Breast epithelium (tissue), 4 donors: ENCODE measurements around the gene OR6C6. TPM values are rescaled to one million over a fixed set of nuclear protein-coding genes. Genes with fewer than 3 reads are reported as not detected.
"Not testable (repeated sequence)": the region's sequence is repeated elsewhere in the genome, so short reads cannot be mapped to it uniquely, and the experiment has no call there.

ENCODE experiments used
- DNase-seq, 2 donors: peaks; one replicate each; pipeline ENCODE4 v3.0.0-alpha.2; 2019; ENCODE audit warnings: low spot score in 2 of 2
- H3K27ac ChIP-seq, 2 donors: fragments of 200-600 bp; sonication (generic) in 1 of 2; one replicate each; pipeline ENCODE4 v1.5.1; 2016 to 2019; ENCODE audit warnings: mild to moderate bottlenecking in 1 of 2
- H3K27me3 ChIP-seq, 2 donors: fragments of 200-600 bp; sonication (generic) in 1 of 2; one replicate each; pipeline versions ENCODE4 v1.5.1 to v1.6.0; 2017 to 2019; ENCODE audit warnings: control low read depth in 1 of 2, mild to moderate bottlenecking in 1 of 2
- H3K36me3 ChIP-seq: fragments of 200-600 bp; one replicate; pipeline ENCODE4 v1.5.1; 2019
- H3K4me1 ChIP-seq, 2 donors: fragments of 200-600 bp; sonication (generic); one replicate each; pipeline ENCODE4 v1.5.1; 2016 to 2019; ENCODE audit warnings: control low read depth in 1 of 2
- H3K4me3 ChIP-seq, 3 donors: fragments of 200-600 bp; sonication (generic); 1 replicate in 2 of 3; 2 replicates in 1 of 3; pipeline ENCODE4 v1.5.1; 2016 to 2019; ENCODE audit warnings: mild to moderate bottlenecking in 3 of 3, moderate library complexity in 2 of 3
- H3K9me3 ChIP-seq, 2 donors: fragments of 200-600 bp; sonication (generic) in 1 of 2; one replicate each; pipeline ENCODE4 v1.5.1; 2016 to 2019; ENCODE audit warnings: control low read depth in 1 of 2
- CTCF ChIP-seq, 3 donors: fragments of 450-650 bp; IDR thresholded peaks; one replicate each; pipeline ENCODE4 v1.5.1; 2016 to 2017; ENCODE audit warnings: antibody characterized with exemption in 3 of 3, mild to moderate bottlenecking in 3 of 3, moderate library complexity in 3 of 3
- POLR2A ChIP-seq: fragments of 450-650 bp; IDR thresholded peaks from one replicate; pipeline ENCODE4 v1.6.1; 2016; ENCODE audit warnings: antibody characterized with exemption, mild to moderate bottlenecking, moderate library complexity
- POLR2AphosphoS5 ChIP-seq, 3 donors: sonication (generic); formaldehyde crosslinking; IDR thresholded peaks; one replicate each; pipeline ENCODE4 v1.6.1; 2017; ENCODE audit warnings: antibody characterized with exemption in 3 of 3
- intact Hi-C: fragments of 100-400 bp; cut with DNase I; formaldehyde crosslinking; loops from one replicate; pipeline ENCODE4 v1.15.1; 2023; ENCODE audit warnings: low total_unique reads
- total RNA-seq, 3 donors: library from RNA; depleted of rRNA; stranded (reverse); fragments of >200 nt; gene quantifications; one replicate each; pipeline ENCODE4 v1.1.0, GENCODE V29; 2016

Gene OR6C6
- not detected for total RNA-seq

- no peaks in the 10 kb centered on the region for H3K4me1 ChIP-seq
- intact Hi-C loops = no loop called here
- no peaks in the 10 kb centered on the region for H3K9me3 ChIP-seq
- H3K27ac ChIP-seq = no peak within 1 kb of the TSS
- DNase-seq = no peak
- no peak within 1 kb of the TSS for H3K4me3 ChIP-seq
- H3K27me3 ChIP-seq = peaks cover 0 to 3% of the 10 kb centered on the region in 2 donors
- H3K36me3 ChIP-seq = no peaks in the 10 kb centered on the region
- TF ChIP-seq POLR2A (no peak), POLR2AphosphoS5 (IDR thresholded peaks at IDR 0.05) (no peak), CTCF (IDR thresholded peaks at IDR 0.05) (no peak)
Observed at GRCh38 chr12:55296469-55296868, at the start of gene OR6C6. Gene OR6C6 (minus strand): TSS chr12:55296569. CDS start chr12:55295232, 1,337 bp downstream.

- Histone ChIP-seq H3K4me1 (no peaks in the 10 kb centered on the region), H3K9me3 (no peaks in the 10 kb centered on the region), H3K36me3 (no peaks in the 10 kb centered on the region), H3K4me3 (no peak overlapping the region), H3K27me3 (no peaks in the 10 kb centered on the region), H3K27ac (no peak overlapping the region)
- TF ChIP-seq POLR2AphosphoS5 (IDR thresholded peaks at IDR 0.05) = no peak
- TF ChIP-seq POLR2A = no peak
- TF ChIP-seq CTCF (IDR thresholded peaks at IDR 0.05) = no peak
- intact Hi-C loops = loop anchor here (5.0 kb wide), 1 partner anchor 654 kb away; no protein-coding TSS in a partner anchor
- no peak for DNase-seq
Observed at GRCh38 chr12:55336002-55336401, 39.6 kb upstream of the OR6C6 start.

GRCh38 chr12:55330446-55330845 lies 34.1 kb upstream of the OR6C6 start, which contains the start of gene OR6C3:
Gene OR6C3 (plus strand): TSS chr12:55330746. CDS start chr12:55331701, 955 bp downstream.
- Histone ChIP-seq H3K36me3 (no peaks in the 10 kb centered on the region), H3K9me3 (no peaks in the 10 kb centered on the region), H3K4me3 (no peak within 1 kb of the TSS), H3K27me3 (no peaks in the 10 kb centered on the region), H3K4me1 (no peaks in the 10 kb centered on the region), H3K27ac (no peak within 1 kb of the TSS)
- DNase-seq = no peak
- intact Hi-C loops = no loop called here
- TF ChIP-seq CTCF (IDR thresholded peaks at IDR 0.05) (no peak), POLR2A (no peak), POLR2AphosphoS5 (IDR thresholded peaks at IDR 0.05) (no peak)

- intact Hi-C loops, H3K27me3 ChIP-seq, H3K4me3 ChIP-seq, H3K27ac ChIP-seq, DNase-seq, H3K9me3 ChIP-seq, H3K36me3 ChIP-seq, H3K4me1 ChIP-seq: not testable (repeated sequence)
Observed at GRCh38 chr12:55325801-55326200, 29.4 kb upstream of the OR6C6 start.

GRCh38 chr12:55320201-55320600 lies 23.8 kb upstream of the OR6C6 start:
- Histone ChIP-seq H3K9me3 (peaks cover 0 to 3% of the 10 kb centered on the region in 2 donors), H3K27ac (no peak overlapping the region), H3K4me1 (no peaks in the 10 kb centered on the region), H3K36me3 (no peaks in the 10 kb centered on the region), H3K27me3 (no peaks in the 10 kb centered on the region), H3K4me3 (no peak overlapping the region)
- no peak for DNase-seq
- intact Hi-C loops = no loop called here
- TF ChIP-seq POLR2A (no peak), POLR2AphosphoS5 (IDR thresholded peaks at IDR 0.05) (no peak), CTCF (IDR thresholded peaks at IDR 0.05) (no peak)

- Histone ChIP-seq H3K9me3 (no peaks in the 10 kb centered on the region), H3K4me1 (no peaks in the 10 kb centered on the region), H3K36me3 (no peaks in the 10 kb centered on the region), H3K27me3 (no peaks in the 10 kb centered on the region), H3K4me3 (no peak within 1 kb of the TSS), H3K27ac (no peak within 1 kb of the TSS)
- DNase-seq = no peak
- intact Hi-C loops = no loop called here
- no peak for TF ChIP-seq POLR2AphosphoS5 (IDR thresholded peaks at IDR 0.05)
- no peak for TF ChIP-seq CTCF (IDR thresholded peaks at IDR 0.05)
- TF ChIP-seq POLR2A = no peak
Observed at GRCh38 chr12:55314043-55314442, 17.7 kb upstream of the OR6C6 start, which contains the start of gene OR6C1. Gene OR6C1 (plus strand): TSS chr12:55314343. CDS start chr12:55320600, 6,257 bp downstream.
